NB4 (cell line): ENCODE results near the gene RAB11A.
"Not testable (repeated sequence)": the region's sequence is repeated elsewhere in the genome, so short reads cannot be mapped to it uniquely, and the experiment has no call there.

Experiments
- DNase-seq: peaks from one replicate; pipeline ENCODE4 v3.0.0; 2010; ENCODE audit warnings: low read depth
- H3K4me3 ChIP-seq: one replicate; pipeline ENCODE4 v1.5.1; 2011; ENCODE audit warnings: mild to moderate bottlenecking, low read depth, low read length, moderate library complexity
- MYC ChIP-seq: IDR thresholded peaks from 2 replicates; pipeline ENCODE4 v1.6.1; 2011; ENCODE audit warnings: low read depth, low read length
- POLR2A ChIP-seq: IDR thresholded peaks from 2 replicates; pipeline ENCODE4 v1.6.1; 2011; ENCODE audit warnings: mild to moderate bottlenecking; ENCODE audit not compliant: insufficient read length; ENCODE audit errors: extremely low read depth
- TF ChIP-seq, protein P1 (sequence below): IDR thresholded peaks from one replicate; pipeline ENCODE4 v1.5.1; 2012; ENCODE audit warnings: low read depth, low read length
- TF ChIP-seq, protein P2 (sequence below): IDR thresholded peaks from 2 replicates; pipeline ENCODE4 v1.6.1; 2011; ENCODE audit warnings: low read depth, low read length

The RAB11A gene

DNA sequence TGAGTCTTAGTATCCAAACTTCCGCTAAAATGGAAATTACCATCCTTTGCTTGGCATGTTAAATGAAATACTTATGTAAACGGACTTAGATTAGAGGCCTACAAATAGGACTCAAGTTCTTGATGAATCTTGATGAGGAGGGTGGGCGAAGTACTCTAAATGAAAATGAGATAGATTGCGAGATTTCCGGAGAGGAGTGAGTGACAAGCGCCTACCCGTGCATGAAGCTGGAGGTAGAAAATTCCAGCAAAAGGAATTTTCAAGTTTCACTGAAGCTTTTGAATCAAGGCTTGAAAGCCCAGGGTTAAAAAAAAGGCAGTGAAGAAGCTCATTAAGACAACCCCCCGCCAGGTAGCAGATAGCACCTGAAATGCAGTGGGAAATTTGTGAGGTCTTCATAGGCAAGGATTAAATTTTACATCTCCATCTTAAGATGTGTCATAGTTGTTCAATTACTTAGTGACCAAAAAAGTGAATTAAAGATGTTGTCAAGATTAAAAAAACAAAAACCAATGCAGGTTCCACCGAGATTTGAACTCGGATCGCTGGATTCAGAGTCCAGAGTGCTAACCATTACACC, 655 bp upstream of the RAB11A start:
- H3K4me3 ChIP-seq, result peak overlapping the region; percentile 92
- peak; percentile 6 for DNase-seq
- TF ChIP-seq, protein P1, sequence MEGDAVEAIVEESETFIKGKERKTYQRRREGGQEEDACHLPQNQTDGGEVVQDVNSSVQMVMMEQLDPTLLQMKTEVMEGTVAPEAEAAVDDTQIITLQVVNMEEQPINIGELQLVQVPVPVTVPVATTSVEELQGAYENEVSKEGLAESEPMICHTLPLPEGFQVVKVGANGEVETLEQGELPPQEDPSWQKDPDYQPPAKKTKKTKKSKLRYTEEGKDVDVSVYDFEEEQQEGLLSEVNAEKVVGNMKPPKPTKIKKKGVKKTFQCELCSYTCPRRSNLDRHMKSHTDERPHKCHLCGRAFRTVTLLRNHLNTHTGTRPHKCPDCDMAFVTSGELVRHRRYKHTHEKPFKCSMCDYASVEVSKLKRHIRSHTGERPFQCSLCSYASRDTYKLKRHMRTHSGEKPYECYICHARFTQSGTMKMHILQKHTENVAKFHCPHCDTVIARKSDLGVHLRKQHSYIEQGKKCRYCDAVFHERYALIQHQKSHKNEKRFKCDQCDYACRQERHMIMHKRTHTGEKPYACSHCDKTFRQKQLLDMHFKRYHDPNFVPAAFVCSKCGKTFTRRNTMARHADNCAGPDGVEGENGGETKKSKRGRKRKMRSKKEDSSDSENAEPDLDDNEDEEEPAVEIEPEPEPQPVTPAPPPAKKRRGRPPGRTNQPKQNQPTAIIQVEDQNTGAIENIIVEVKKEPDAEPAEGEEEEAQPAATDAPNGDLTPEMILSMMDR, result no peak
- TF ChIP-seq, protein P2, sequence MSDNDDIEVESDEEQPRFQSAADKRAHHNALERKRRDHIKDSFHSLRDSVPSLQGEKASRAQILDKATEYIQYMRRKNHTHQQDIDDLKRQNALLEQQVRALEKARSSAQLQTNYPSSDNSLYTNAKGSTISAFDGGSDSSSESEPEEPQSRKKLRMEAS, result no peak
- no peak for TF ChIP-seq POLR2A
- no peak for TF ChIP-seq MYC

DNA sequence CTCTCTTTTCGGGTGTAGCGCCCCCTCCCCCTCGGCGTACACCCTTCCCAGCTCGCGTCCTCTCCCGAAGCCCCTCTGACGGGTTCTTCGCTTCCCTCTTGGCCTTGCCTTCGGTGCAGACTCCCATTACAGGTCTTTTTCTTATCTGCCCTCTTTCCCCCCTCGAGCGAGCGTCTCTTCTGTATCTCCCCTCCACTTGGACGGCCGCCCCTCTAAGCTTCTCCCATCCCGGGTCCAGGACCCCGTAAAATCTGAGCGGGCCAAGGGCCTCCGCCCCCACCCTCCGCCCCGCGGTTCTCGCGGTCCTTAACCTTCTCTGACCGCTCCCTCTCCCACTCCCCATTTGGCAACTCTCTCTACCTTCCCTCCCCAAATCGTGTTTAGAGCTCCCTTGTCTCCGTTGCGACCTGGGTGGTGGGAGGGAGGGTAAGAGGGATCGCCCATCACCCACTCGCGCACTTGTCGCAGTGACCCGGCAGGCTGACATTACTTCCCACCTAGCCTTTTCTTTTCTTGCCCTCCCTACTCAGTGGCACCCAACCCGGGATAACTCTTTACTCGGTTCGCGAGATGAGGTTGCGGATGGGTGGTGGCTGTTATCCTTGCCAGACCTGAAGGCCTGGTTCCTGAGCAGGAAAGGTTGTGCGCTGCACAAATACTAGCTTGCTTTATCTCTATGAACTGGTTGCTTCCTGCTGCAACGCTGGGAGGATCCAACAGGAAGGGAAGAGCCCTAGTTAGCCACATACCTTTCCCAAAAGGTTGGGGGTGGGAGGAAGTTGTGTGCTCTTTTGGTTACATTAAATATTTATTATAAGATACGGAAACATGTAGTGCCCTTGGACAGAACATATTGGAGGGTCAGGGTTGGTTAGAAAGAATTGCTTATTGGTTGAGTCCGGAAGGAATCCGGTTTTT, 922 bp downstream of the RAB11A start:
- DNase-seq, result peak; percentile 45
- H3K4me3 ChIP-seq, result peak overlapping the region; percentile 92
- TF ChIP-seq, protein P1, result no peak
- TF ChIP-seq, protein P2, result no peak
- TF ChIP-seq MYC (no peak), POLR2A (no peak)

DNA sequence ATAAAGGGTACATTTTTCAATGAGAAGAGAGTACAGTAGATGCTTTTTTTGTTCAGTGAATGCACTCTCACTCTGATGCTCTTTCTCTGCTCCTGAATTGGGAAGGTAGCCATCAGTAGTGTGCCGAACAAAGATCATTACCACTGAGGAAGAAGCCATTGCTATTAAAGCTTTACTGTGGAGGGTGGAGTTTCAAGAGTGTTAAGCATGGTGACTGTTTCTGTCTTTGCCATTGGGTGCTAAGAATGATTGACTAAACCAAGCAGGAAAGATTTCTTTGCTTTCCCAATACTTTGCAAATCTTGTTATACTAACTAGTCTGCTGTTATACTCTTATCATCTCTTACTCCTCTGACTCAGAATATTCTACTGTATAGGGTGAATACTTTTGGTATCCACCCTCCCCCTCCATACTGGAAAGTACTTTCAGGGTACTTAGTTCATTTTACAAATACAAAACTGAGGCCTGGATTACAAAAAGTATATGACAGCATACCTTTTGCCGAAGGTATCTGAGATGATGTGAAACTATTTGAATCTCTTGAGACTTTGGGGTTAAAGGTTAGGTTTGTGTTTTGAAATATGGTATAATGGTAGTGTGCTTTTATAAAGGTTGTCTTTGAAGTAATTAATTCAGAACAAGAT, 1.7 kb downstream of the RAB11A start:
- H3K4me3 ChIP-seq, result peak overlapping the region; percentile 92
- DNase-seq, result peak; percentile 58
- TF ChIP-seq, protein P1, result no peak
- TF ChIP-seq, protein P2, result no peak
- TF ChIP-seq POLR2A (no peak), MYC (no peak)

DNA sequence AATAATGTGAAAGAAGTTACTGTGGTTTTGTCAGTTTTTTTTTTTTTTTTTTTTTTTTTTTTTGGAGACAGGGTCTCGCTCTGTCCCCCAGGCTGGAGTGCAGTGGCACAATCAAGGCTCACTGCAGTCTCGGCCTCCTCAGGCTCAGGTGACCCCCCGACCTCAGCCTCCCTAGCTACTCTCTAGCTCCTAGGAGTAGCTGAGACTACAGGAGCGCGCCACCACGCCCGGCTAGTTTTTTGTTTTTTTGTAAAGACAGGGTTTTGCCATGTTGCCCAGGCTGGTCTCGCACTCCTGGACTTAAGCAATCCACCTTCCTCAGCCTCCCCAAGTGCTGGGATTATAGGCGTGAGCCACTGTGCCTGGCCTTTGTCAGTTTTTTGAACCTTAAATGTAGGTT, 2.6 kb downstream of the RAB11A start:
- not testable (repeated sequence) for DNase-seq, H3K4me3 ChIP-seq

DNA sequence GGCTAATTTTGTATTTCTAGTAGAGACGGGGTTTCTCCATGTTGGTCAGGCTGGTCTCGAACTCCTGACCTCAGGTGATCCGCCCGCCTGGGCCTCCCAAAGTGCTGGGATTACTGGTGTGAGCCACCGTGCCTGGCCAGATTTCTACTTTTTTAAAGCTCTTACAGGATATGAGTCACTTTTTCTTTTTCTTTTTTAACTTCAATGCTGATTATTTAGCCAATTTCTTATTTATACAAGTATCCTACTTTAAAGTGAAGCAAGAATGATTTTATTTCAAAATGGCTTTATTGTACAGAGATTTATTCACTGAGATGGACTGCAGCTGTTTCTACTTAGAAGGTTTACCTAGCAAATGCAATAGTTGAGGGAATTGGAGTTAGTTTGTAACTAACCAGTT, 3.3 kb downstream of the RAB11A start:
- not testable (repeated sequence) for DNase-seq, H3K4me3 ChIP-seq

DNA sequence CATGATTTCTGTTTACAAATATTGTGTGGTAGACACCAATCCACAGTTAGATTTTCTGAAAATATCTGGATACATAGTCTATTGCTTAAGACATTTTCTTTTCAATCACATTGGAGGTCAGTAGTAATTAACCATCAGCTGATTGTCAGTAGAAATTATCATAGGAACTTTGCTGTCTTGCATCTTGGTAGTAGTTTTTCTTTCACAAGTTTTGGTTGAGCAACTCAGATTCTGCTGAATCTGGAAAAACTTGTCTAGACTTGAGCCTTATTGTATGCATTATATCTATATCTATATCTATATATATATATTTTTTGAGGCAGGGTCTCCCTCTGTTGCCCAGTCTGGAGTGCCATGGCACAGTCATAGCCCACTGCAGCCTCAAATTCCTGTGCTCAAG, 4.0 kb downstream of the RAB11A start:
- TF ChIP-seq, protein P1, result no peak
- TF ChIP-seq, protein P2, result no peak
- no peak for TF ChIP-seq MYC
- no peak for TF ChIP-seq POLR2A
- no peak for DNase-seq
- no peak overlapping the region for H3K4me3 ChIP-seq
